T-helper 1 cell treated with Interleukin-12 subunit alpha and Interleukin-12 subunit beta and Interleukin-4 antibody, amounts not matched to agents 30 μg/mL and 1 μg/mL, for 36 hours (primary cell): ENCODE results near the gene TMPRSS9.
"Not testable (repeated sequence)": the region's sequence is repeated elsewhere in the genome, so short reads cannot be mapped to it uniquely, and the experiment has no call there.

Experiments used
- H3K27ac Mint-ChIP-seq: one replicate; pipeline ENCODE4 v1.8.0; 2021; ENCODE audit warnings: mild to moderate bottlenecking, mixed read lengths
- H3K27me3 Mint-ChIP-seq: one replicate; pipeline ENCODE4 v1.8.0; 2021; ENCODE audit warnings: low read depth, mixed read lengths
- H3K36me3 Mint-ChIP-seq: one replicate; pipeline ENCODE4 v1.8.0; 2021; ENCODE audit warnings: low read depth, mixed read lengths
- H3K4me1 Mint-ChIP-seq: one replicate; pipeline ENCODE4 v1.8.0; 2021; ENCODE audit warnings: low read depth, mixed read lengths
- H3K4me3 Mint-ChIP-seq: one replicate; pipeline ENCODE4 v1.8.0; 2021; ENCODE audit warnings: mild to moderate bottlenecking, moderate library complexity, mixed read lengths
- H3K9me3 Mint-ChIP-seq: one replicate; pipeline ENCODE4 v1.8.0; 2021; ENCODE audit warnings: mixed read lengths

TMPRSS9 gene

DNA sequence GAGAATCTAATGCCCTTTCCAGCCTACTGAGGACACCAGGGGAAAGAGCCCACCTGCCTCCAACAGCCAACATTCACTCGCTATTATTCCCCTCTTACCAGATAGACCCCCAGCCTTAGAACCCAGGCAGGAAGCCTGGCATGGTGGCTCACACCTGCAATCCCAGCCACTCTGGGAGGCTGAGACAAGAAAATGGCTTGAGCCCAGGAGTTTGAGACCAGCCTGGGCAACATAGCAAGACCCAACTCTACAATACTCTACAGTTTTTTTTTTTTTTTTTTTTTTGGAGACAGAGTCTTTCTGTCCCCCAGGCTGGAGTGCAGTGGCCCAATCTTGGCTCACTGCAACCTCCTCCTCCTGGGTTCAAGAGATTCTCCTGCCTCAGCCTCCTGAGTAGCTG lies 100.2 kb downstream of the TMPRSS9 start:
- H3K4me3 Mint-ChIP-seq = peak overlapping the region; percentile 31
- peak overlapping the region; percentile 15 for H3K27ac Mint-ChIP-seq
- peaks cover 5% of the 10 kb centered on the region for H3K36me3 Mint-ChIP-seq
- no peaks in the 10 kb centered on the region for H3K9me3 Mint-ChIP-seq
- peaks cover 16% of the 10 kb centered on the region for H3K4me1 Mint-ChIP-seq
- H3K27me3 Mint-ChIP-seq = no peaks in the 10 kb centered on the region

GRCh38 chr19:2461751-2462634 lies 101.9 kb downstream of the TMPRSS9 start:
- Mint-ChIP-seq H3K4me1 (peaks cover 14% of the 10 kb centered on the region), H3K9me3 (no peaks in the 10 kb centered on the region), H3K27ac (peak overlapping the region; percentile 88), H3K4me3 (peak overlapping the region; percentile 92), H3K27me3 (no peaks in the 10 kb centered on the region), H3K36me3 (peaks cover 3% of the 10 kb centered on the region)

- H3K27ac Mint-ChIP-seq = no peak overlapping the region
- H3K9me3 Mint-ChIP-seq = no peaks in the 10 kb centered on the region
- H3K36me3 Mint-ChIP-seq = peaks cover 2% of the 10 kb centered on the region
- H3K4me1 Mint-ChIP-seq = peaks cover 10% of the 10 kb centered on the region
- no peaks in the 10 kb centered on the region for H3K27me3 Mint-ChIP-seq
- H3K4me3 Mint-ChIP-seq = peak overlapping the region; percentile 92
Measured at GRCh38 chr19:2462635-2463421, 102.8 kb downstream of the TMPRSS9 start.

DNA sequence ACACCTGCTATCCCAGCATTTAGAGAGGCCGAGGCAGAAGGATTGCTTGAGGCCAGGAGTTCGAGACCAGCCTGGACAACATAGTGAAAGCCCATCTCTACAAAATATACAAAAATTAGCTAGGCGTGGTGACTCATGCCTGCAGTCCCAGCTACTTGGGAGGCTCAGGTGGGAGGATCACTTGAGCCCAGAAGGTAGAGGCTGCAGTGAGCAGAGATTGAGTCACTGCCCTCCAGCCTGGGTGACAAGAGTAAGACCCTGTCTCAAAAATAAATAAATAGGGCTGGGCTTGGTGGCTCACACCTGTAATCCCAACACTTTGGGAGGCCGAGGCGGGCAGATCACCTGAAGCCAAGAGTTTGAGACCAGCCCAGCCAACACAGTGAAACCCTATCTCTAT lies 103.6 kb downstream of the TMPRSS9 start:
- H3K4me3 Mint-ChIP-seq = peak overlapping the region; percentile 1
- not testable (repeated sequence) for H3K27me3 Mint-ChIP-seq, H3K9me3 Mint-ChIP-seq, H3K4me1 Mint-ChIP-seq, H3K36me3 Mint-ChIP-seq, H3K27ac Mint-ChIP-seq

GRCh38 chr19:2464389-2464788 lies 104.3 kb downstream of the TMPRSS9 start:
- H3K27me3 Mint-ChIP-seq = no peaks in the 10 kb centered on the region
- peaks cover 2% of the 10 kb centered on the region for H3K36me3 Mint-ChIP-seq
- H3K9me3 Mint-ChIP-seq = no peaks in the 10 kb centered on the region
- no peak overlapping the region for H3K27ac Mint-ChIP-seq
- peaks cover 12% of the 10 kb centered on the region for H3K4me1 Mint-ChIP-seq
- H3K4me3 Mint-ChIP-seq = no peak overlapping the region

DNA sequence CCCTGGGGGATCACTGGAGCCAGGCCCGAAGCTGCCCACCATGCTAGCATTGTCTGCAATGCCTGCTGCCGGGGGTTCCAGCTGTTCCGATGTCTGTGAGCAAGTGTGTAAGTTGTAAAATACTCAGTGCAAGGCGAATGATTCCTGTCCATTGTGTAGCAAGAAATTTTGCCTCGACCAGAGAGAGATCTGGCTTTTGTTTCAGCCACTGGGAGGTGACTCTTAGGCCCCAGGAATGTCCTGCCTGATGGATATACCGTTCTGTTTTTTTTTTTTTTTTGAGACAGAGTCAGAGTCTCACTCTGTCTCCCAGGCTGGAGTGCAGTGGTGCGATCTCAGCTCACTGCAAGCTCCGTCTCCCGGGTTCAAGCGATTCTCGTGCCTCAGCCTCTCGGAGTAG lies 108.5 kb downstream of the TMPRSS9 start:
- H3K36me3 Mint-ChIP-seq = no peaks in the 10 kb centered on the region
- H3K27ac Mint-ChIP-seq = no peak overlapping the region
- no peak overlapping the region for H3K4me3 Mint-ChIP-seq
- H3K27me3 Mint-ChIP-seq = no peaks in the 10 kb centered on the region
- H3K4me1 Mint-ChIP-seq = peaks cover 8% of the 10 kb centered on the region
- no peaks in the 10 kb centered on the region for H3K9me3 Mint-ChIP-seq

DNA sequence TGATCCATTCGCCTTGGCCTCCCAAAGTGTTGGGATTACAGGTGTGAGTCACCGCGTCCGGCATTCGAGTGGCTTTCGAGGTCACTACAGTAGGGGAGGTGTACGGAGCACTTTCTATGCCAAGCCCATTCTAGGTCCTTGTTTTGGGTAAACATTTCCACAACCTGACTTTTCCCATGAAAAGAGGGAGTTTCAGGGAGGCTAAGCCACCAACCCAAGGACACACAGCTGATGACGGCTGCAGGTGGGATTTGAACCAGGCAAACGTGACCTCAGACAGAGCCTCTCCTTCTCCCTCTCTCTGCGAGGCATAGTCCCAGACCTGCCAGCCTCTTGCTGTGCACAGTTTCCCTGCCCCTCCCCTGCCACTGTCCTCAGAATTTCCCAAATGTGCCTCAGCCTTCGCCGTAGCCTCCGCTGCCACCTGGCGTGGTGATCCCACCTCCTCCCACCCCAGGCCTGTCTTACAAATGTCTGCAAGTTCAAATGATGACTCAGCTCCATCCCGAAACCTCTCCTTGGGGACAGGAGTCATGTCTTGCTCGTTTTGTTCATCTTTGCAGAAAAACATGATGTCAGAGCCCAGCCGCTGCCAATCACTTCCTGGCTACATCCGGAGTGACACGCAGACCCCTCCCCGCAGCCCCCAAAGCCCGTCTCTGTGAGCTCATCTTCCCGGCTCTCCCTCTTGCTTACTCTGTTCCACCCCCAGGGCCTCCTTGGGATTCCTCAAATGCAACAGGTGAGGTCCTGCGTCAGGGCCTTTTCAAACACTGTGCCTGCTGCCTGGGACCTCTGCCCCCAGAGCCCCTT lies 109.2 kb downstream of the TMPRSS9 start:
- Mint-ChIP-seq H3K27me3 (no peaks in the 10 kb centered on the region), H3K9me3 (no peaks in the 10 kb centered on the region), H3K27ac (peak overlapping the region; percentile 52), H3K4me1 (peaks cover 8% of the 10 kb centered on the region), H3K36me3 (no peaks in the 10 kb centered on the region), H3K4me3 (no peak overlapping the region)

- peak overlapping the region; percentile 52 for H3K27ac Mint-ChIP-seq
- not testable (repeated sequence) for H3K9me3 Mint-ChIP-seq, H3K27me3 Mint-ChIP-seq, H3K4me3 Mint-ChIP-seq, H3K4me1 Mint-ChIP-seq, H3K36me3 Mint-ChIP-seq
Measured at GRCh38 chr19:2469915-2470200, 109.8 kb downstream of the TMPRSS9 start.

- H3K27ac Mint-ChIP-seq = peak overlapping the region; percentile 62
- peaks cover 16% of the 10 kb centered on the region for H3K4me1 Mint-ChIP-seq
- peak overlapping the region; percentile 97 for H3K4me3 Mint-ChIP-seq
- peaks cover 27% of the 10 kb centered on the region for H3K36me3 Mint-ChIP-seq
- H3K9me3 Mint-ChIP-seq = no peaks in the 10 kb centered on the region
- peaks cover 3% of the 10 kb centered on the region for H3K27me3 Mint-ChIP-seq
Measured at GRCh38 chr19:2474232-2475017, 114.4 kb downstream of the TMPRSS9 start.

DNA sequence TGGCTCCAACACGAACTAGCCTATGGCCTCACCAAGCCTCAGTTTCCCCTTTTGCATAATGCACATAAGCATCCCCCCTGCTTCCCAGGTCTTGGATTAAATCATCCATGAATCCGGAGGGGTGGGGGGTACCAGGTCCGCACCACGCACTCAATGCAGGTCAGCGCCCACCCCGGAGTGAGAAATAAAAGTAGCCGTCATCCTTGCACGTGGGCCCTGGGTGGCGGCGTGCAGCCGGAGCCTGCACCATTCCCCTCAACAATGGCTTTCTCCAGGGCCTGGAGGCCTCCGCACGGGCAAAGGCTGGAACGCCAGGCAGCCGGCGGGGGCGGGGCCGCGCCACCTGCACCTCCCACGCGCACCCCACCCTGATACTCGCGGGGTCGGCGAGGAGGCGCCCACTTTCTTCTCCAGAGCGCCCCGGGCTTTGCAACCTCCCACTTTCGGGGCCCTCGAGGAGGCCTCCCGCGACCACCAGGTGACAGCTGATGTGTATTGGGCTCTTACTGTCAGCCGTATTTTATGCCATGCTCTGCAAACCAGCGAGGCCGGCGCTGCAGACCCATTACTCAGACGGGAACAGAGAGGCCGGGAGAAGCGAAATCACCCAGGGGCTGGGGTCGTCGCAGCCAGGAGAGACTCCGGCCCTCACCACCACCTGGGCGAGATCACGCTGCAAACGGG lies 115.1 kb downstream of the TMPRSS9 start:
- Mint-ChIP-seq H3K27me3 (peaks cover 3% of the 10 kb centered on the region), H3K36me3 (peaks cover 27% of the 10 kb centered on the region), H3K27ac (peak overlapping the region; percentile 78), H3K9me3 (no peaks in the 10 kb centered on the region), H3K4me3 (peak overlapping the region; percentile 97), H3K4me1 (peaks cover 16% of the 10 kb centered on the region)
